HG02885 (cell line): ENCODE data around the gene DGKK.

Experiments
- ATAC-seq: cut with Tn5 transposase; IDR thresholded peaks from one replicate; pipeline ENCODE4 v1.9.1; 2021; ENCODE audit warnings: mild to moderate bottlenecking; ENCODE audit not compliant: unreplicated experiment, poor library complexity

DGKK gene, protein sequence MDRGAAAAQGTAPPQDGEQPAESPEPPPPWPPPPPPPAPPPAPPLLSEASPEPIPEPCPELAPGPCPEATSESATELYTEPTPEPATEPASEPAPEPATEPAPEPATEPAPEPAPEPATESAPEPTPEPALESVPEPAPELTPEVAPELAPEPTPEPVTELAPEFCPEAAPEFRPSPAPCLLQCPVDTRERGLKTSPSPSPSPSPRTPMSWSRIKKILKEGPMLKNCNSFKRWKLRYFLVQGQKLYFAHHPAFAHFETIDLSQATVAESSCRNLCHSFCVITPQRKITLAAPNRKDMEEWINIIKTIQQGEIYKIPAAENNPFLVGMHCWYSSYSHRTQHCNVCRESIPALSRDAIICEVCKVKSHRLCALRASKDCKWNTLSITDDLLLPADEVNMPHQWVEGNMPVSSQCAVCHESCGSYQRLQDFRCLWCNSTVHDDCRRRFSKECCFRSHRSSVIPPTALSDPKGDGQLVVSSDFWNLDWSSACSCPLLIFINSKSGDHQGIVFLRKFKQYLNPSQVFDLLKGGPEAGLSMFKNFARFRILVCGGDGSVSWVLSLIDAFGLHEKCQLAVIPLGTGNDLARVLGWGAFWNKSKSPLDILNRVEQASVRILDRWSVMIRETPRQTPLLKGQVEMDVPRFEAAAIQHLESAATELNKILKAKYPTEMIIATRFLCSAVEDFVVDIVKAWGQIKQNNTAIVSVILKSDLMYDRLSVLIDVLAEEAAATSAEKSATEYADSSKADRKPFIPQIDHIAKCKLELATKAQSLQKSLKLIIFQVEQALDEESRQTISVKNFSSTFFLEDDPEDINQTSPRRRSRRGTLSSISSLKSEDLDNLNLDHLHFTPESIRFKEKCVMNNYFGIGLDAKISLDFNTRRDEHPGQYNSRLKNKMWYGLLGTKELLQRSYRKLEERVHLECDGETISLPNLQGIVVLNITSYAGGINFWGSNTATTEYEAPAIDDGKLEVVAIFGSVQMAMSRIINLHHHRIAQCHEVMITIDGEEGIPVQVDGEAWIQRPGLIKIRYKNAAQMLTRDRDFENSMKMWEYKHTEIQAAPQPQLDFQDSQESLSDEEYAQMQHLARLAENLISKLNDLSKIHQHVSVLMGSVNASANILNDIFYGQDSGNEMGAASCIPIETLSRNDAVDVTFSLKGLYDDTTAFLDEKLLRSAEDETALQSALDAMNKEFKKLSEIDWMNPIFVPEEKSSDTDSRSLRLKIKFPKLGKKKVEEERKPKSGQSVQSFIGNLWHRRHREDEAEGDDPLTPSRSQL

DNA sequence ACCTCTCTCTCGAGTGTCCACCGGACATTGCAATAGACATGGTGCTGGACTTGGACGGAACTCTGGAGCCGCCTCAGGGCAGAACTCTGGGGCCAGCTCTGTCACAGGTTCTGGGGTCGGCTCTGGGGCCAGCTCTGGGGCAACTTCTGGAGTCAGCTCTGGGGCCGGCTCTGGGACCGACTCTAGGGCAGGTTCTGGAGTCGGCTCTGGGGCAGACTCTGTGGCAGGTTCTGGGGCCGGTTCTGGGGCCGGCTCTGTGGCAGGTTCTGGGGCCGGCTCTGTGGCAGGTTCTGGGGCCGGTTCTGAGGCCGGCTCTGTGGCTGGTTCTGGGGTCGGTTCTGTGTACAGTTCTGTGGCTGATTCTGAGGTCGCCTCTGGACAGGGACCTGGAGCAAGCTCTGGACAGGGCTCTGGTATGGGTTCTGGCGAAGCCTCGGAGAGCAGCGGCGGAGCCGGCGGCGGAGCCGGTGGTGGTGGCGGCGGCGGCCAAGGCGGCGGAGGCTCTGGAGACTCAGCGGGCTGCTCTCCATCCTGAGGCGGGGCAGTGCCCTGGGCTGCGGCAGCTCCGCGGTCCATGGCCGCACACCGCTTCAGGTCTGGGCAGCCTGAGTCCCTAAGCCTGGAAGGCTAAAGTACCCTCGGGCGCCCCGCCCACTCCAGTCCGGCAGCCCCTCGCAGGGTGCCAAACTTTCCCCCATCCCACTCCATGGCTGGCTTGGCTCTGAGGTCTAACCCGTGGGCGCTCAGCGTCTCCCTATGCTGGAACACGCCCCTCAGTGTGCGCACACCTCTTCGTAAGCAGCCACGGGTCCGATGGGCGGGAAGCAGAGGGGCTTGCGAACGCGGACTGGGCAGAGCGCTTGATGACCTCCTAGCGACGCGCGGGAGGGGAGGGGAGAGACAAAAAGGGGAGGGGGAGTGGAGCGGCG is at the start of gene DGKK:
TSS of gene DGKK (minus strand) at position 723 of the 929 bp plus-strand sequence. CDS start at position 576, 147 bp downstream.
- ATAC-seq: no peak

DNA sequence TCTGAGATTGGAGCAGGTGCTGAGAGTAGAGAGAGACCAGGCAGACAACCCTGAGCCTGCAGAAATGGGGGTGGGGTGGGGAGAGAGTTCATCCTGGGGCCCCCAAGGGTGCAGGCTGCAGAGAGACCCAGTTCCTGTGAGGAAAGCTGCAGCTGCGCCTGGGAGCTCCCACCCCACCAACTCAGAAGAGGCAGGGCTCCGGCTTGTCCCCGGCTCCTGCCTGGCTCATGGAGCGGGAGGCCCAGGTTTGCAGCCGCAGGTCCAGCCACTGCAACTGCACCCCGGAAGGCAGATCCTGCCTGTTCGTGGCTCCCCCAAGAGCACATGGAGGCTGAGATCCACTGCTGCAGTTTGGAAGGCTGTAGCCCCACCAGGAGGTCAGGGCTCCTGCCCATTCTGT is 44.2 kb upstream of the DGKK start:
- ATAC-seq: no peak

DNA sequence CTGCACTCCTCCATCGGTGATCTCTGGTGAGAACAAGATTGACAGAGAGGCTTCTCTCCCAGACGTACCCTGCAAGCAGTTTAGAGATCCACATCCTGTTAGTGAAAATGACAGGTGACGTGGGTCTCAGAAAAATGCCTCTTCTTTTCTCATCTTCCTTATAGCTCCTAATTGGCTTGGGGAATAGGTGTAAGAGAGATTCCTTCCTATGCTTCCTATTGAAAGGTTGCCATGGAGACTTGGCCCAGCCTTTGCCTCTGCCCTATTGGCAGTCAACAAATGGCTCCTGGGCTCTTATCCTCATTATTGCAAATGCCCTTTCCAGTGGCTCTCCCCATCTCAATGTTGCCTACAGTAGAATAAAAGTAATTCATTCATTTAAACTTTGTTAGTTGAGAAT is 26.5 kb upstream of the DGKK start:
- no peak for ATAC-seq

DNA sequence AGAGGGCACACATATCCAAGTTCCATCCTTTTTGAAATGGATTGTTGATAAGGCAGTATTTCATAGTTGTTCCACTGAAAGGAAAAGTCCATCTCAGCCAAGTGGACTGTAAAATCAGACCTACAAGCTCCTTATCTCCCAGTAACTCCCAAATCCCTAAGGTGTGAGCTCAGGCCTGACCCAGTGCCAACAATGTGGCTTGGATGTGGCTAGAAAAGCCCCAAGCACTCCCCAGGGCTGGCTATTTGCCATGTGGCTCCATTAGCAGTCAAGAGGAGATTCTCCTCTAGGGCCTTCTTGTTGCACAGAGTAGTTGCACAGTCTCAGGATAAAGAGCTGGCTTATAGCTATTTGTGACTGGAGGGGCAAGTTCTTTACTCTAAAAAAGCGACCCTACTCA is 25.0 kb upstream of the DGKK start:
- no peak for ATAC-seq

DNA sequence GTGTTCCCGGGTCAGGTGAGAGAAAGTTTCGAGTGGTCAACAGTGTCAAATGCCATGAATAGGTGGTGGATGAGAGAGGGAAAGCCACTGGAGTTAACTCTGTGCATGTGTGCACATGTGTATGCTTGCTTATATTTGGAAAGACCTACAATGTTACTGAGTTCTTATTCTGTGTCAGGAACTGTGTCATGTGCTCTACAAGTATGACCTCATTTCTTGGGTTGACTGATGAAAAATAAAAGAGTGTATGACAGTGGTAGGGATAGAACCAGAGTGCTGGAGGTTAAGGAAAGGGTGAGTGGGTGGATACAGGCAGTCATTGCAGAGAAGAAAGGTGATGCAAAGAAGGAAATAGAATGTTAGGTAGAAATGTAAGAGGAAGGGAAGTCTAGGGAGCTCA is 22.1 kb upstream of the DGKK start:
- ATAC-seq: no peak

DNA sequence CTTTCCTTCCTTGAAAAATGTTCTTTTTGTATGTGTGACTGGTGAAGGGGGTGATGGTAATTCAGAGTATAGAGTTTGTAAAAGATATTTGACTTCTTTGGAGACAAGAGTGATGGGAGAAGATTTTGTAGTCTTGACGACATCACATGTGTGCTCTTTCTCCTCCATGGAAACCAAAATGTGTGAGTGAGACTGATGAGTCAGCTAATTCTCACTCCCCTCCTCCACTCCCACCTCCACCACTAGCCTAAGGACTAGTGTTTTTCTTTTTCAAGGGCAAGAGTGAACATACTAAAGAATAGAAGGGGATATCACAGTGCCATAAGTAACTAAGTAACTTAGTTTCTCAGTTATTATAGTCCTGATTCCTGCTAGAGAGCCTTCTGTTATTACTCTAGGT is 14.0 kb upstream of the DGKK start:
- ATAC-seq: no peak

DNA sequence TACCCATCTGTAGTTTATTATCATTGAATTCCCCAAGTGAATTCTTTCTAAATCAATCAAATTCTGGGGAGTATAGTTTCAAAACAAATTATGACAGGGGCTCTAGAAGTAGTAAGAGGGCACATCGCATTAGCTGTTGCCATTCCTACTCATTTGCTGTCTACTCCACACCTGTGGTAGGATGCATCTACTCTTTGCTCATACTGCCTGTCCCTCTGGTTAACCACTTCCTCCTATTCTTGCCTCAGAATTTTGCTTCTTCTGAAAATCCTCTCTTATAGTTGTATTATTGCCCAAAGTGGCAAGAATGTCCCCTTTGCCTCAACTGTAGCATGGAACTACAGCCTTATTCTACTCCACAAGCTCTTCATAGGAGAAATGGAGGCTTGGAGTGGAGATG is 12.7 kb upstream of the DGKK start:
- ATAC-seq: no peak

DNA sequence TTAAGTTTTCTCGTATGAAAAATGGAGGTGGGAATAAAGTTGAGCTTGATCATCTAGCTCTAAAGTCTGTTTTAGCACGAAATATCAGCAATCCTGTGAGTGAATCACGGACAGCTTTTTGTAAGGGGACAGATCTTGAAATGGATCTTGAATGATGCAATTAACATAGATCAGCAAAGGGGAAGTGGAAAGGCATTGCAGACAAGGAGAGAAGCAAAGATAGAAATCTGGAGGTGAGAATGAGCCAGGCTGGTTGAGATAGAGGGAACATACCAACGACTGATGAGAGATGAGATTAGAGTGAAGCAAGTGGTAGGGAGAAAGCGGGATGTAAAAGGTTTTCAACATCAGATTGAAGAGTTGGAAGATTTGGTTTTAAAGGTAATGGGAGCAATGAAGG is 4.6 kb upstream of the DGKK start:
- ATAC-seq: no peak

DNA sequence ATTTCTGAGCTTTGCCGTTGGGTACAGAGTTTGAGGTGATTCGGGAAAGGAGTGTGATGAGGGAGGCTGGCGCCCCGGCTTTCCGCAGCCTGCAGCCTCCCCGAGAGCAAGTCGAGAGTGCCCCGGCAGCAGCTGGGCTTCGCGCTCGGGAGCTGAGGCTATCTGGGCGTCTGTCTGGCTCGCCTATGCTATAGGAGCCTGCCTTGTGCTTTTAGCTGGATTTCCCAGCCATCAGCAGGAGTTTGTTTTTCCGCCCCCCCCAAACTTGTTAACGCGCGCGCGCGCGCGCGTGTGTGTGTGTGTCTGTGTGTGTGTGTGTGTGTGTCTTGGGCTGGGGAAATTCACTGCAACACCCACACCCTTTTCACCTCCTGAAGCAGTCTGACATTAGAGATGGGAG is 765 bp upstream of the DGKK start:
- ATAC-seq: no peak

DNA sequence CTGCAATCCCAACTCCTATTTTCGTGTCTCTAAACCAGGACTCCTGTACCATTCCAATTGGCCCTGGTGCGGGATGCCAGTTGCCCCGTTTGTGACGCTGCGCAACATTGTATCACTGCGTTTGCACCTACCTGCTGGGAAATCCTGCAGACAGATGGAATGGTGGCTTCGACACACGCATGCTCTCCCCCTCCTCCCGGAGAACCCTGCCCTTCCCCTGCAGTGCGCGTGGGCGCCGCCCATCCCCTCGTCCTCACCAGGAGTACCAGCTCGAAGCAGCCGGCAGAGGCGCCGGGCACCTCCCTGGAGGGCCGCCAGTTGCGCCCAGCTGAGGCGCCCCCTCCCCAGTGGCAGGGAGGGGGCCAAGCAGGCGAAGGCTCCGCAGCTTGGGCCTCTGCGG is 1.4 kb downstream of the DGKK start:
- no peak for ATAC-seq

DNA sequence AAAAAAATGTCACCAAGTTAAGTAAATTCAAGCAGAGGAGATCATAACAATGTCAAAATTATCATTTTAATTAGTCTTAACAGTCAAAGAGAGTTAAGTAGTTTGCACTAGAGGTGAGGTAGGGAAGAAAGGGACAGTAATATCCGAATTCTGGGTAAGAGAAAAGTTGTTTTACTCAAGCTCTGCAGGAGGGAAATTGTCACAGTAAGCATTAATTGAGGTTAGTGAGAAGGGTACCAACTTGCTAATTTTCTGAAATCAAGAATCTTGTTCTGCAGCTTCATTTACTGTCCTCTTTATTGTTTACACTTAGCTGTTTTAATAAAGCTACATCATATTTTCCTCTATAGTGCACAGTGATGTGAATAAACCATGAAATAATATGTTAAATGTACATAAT is 11.0 kb downstream of the DGKK start:
- no peak for ATAC-seq

DNA sequence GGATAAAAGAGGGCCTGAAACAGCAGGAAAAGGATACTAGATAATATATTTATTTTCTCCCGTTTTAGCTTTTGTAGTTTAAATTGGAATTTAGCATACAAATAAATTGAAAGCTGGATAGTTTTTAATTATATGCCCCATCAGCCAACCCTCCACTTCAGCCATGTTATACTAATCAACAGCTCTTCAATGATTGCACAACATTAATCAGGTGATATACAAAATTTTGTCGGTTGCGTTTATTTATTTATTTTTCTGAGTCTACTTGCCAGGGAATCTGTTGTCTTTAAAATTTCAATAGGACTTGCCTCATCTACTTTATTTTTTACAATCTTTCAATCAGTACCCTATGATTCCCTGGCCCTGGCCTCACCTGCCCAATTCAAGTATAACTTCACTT is 12.1 kb downstream of the DGKK start:
- no peak for ATAC-seq

DNA sequence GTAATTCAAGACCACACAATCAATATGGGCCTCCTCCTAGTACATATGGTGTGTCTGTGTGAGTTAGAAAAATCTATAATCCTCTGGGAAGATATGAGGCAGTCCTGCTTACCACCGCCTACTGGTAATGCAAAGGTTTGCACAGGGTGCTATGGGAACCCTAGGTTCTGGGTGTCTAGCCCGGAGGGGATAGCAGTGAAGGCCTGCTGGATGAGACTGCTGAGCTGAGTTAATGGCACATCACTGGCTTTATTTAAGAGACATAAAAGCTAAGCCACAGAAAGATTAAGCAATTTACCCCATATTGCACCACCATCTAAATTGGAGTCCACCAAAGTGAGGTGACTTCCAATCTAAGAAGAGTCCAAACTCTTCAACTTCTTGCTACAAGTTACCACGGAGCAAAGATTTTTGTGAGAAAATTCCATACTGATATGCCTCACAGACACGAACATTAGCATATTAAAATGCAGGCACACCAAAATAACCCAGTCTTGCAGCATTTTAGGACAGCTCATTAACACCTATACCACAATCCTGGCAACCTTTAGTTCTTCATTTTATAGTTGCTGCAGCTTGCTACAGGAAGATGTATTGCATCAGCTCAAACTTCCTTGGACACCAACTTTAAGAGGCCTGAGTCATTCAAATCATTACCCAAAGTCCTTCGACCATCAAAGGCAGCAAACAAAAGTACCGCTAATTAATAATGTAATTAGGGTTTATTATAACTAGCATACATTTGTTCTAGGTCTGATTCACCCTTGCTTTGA is 13.7 kb downstream of the DGKK start:
- no peak for ATAC-seq

DNA sequence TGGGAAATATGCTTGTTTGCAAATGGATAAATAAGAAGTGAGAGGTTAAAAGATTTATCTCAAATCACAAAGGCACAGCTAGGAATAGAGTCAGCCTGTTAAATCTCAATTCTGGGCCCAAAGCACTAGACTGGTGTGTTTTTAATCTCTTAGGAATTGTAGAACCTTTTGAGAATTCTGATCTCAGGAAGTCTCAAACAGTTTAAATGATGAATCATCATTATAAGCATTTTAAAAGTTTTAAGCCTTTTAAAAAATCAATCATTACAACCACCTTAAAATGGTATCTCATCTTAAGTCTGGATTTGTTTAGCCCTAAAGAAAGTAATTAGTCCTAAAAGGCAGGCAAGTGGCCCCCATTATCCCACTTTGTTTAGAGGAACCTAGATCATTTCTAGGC is 17.8 kb downstream of the DGKK start:
- ATAC-seq: no peak

DNA sequence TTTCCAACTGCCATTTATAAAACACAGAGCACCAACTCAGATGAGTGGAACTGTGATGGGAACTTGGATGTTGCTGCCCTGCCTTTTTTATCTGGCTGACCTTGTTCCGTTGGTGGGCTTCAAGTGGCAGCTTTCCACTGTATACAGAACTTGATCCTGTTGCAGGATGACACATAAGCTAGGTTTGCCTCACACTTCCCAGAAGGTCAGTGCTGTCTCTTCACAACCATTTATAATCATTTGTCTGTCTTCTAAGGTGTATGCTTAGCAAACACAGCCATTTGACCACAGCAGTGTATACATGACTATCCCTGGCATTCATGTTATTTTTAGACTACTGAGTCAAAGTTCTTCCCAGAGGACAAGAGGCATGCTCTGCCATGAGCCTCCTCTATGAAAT is 20.3 kb downstream of the DGKK start:
- no peak for ATAC-seq

DNA sequence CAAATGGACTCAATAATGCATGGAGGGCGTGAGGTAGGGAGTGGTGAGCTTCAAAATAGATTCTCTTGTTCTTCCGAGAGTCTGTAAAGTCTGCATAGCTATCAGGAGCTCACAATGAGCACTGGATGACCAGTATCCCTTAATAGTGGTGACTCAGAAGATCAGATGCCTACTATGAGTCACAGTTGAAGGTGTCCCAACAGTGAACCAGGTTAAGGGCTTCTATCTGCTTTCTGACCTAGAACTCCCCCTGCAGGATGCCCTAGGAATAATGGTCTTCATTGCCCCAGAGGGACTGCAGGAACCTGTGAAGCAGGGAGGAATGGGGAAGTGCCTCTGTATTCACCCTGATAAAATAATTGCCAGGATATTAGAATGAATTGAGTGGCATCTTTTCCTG is 22.1 kb downstream of the DGKK start:
- no peak for ATAC-seq

DNA sequence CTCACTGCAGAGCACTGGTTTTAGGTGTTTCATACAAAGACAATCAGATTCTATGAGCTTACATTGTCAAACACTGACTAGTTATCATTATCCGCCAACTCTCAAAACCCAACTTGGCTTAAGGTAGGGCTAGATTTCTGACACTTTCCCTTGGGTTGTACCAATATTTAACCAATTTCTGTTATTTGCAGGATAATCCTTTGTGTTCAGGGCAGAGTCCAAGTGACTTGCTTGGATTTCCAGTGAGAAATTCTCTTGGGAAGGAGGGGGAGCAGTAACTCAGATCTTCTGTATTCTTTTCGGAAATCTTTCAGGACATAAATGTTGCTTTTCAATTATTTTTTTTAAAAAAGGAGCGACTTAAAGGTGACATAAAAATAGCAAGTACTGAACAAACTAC is 23.1 kb downstream of the DGKK start:
- no peak for ATAC-seq

DNA sequence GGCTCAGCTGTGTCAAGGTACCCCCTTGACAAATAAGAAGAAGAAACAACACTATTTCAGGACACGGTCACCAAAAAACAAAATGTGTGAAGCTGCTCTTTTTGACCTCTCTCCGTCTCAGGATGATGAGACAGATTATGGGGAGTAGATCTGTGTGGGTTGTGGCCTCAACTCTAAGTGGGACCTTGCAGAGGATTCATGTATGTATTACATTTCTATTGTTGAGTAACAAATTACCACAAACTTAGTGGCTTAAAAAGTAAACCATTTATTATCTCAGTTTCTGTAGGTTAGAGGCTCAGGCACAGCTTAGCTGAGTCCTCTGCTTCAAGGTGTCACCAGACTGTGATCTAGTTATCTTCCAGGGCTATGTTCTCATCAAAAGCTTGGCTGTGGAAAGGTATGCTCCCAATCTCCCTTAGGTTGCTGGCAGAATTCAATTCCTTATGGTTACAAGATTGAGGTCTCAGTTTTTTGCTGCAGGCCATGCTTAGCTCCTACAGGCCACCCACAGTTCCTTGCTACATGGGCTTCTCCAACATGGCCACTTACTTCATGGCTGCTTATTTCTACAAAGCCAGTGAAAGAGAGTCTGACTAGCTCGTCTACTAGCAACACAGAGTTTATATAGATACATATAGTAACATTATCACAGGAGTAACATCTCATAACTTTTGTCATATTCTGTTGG is 28.1 kb downstream of the DGKK start:
- ATAC-seq: no peak
